ENCODE measurements around the gene COMMD6. TPM values are rescaled to one million over a fixed set of nuclear protein-coding genes. Genes with fewer than 3 reads are reported as not detected.

Gene COMMD6
- total RNA-seq, 2 experiments from 2014 or later = 81.3 to 87.6 TPM

- Histone ChIP-seq H3K36me3 (ENCODE audit: insufficient read depth, low read length) (peaks cover 47% of the 10 kb centered on the region), H3K4me3 (ENCODE audit: low read depth, low read length, poor library complexity, severe bottlenecking) (no peak overlapping the region), H3K4me2 (ENCODE audit: low read length) (no peak overlapping the region), H3K79me2 (ENCODE audit: insufficient read depth, low read depth, low read length) (peaks cover 48% of the 10 kb centered on the region; the same call in 1 of the 2 replicates), H3K9me3 (ENCODE audit: low read length) (no peaks in the 10 kb centered on the region), H2AFZ (ENCODE audit: low read length) (no peak overlapping the region), H3K27ac (ENCODE audit: low read depth, low read length, poor library complexity, severe bottlenecking) (no peak overlapping the region), H3K4me1 (ENCODE audit: insufficient read depth, low read length, poor library complexity, severe bottlenecking) (peaks cover 17% of the 10 kb centered on the region), H3K9me2 (ENCODE audit: insufficient read depth, low read length) (no peaks in the 10 kb centered on the region), H4K20me1 (ENCODE audit: insufficient read depth, low read length) (peaks cover 6% of the 10 kb centered on the region)
- POLR2A ChIA-PET = interaction anchor here (0.6 to 1.5 kb wide), 5 partner anchors 15 to 180 kb away, joined by 3 to 5 read pairs (median 3); partner anchors contain the start of gene COMMD6
- no peak for DNase-seq (ENCODE audit: low spot score)
- TF ChIP-seq CTCF (conservative IDR thresholded peaks at IDR 0.05; ENCODE audit: low read length) = no peak
- no peak for TF ChIP-seq EZH2phosphoT487 (IDR thresholded peaks at IDR 0.05; ENCODE audit: borderline replicate concordance, low read depth, low read length)
- BruUV-seq (replicated peaks) = no TSS peak
- CTCF ChIA-PET (ENCODE audit: unreplicated experiment) = no interaction called here
- intact Hi-C loops (cut with micrococcal nuclease; ENCODE audit: unreplicated experiment) = no loop called here
These were observed 16.8 kb upstream of the COMMD6 start for GRCh38 chr13:75554464-75554863.

- Histone ChIP-seq H4K20me1 (ENCODE audit: insufficient read depth, low read length) (peaks cover 6% of the 10 kb centered on the region), H3K9me2 (ENCODE audit: insufficient read depth, low read length) (no peaks in the 10 kb centered on the region), H3K4me3 (ENCODE audit: low read depth, low read length, poor library complexity, severe bottlenecking) (peak overlapping the region; percentile 97), H3K27ac (ENCODE audit: low read depth, low read length, poor library complexity, severe bottlenecking) (peak overlapping the region; percentile 43), H3K9me3 (ENCODE audit: low read length) (no peaks in the 10 kb centered on the region), H3K4me2 (ENCODE audit: low read length) (peak overlapping the region; percentile 96), H3K36me3 (ENCODE audit: insufficient read depth, low read length) (peaks cover 31% of the 10 kb centered on the region), H3K79me2 (ENCODE audit: insufficient read depth, low read depth, low read length) (peaks cover 26% of the 10 kb centered on the region; the same call in 1 of the 2 replicates), H3K4me1 (ENCODE audit: insufficient read depth, low read length, poor library complexity, severe bottlenecking) (peaks cover 31% of the 10 kb centered on the region), H2AFZ (ENCODE audit: low read length) (peak overlapping the region; percentile 74)
- peak; percentile 32 for DNase-seq (ENCODE audit: low spot score)
- no TSS peak for BruUV-seq (replicated peaks)
- TF ChIP-seq EZH2phosphoT487 (IDR thresholded peaks at IDR 0.05; ENCODE audit: borderline replicate concordance, low read depth, low read length) = no peak
- no peak for TF ChIP-seq CTCF (conservative IDR thresholded peaks at IDR 0.05; ENCODE audit: low read length)
- ChIA-PET CTCF (ENCODE audit: unreplicated experiment) (no interaction called here), POLR2A (interaction anchor here (0.6 to 1.7 kb wide), 11 partner anchors 9 to 1475 kb away, joined by 3 to 8 read pairs (median 4); partner anchors contain the start of genes COMMD6 and TBC1D4)
- intact Hi-C loops (cut with micrococcal nuclease; ENCODE audit: unreplicated experiment) = no loop called here
These were observed 12.5 kb upstream of the COMMD6 start for GRCh38 chr13:75550159-75550567.

All from OCI-LY7 (cell line).